GM21367 (cell line): ENCODE data around the gene PRR36.

Experiments
- ATAC-seq: cut with Tn5 transposase; IDR thresholded peaks from one replicate; pipeline ENCODE4 v1.9.1; 2021; ENCODE audit not compliant: unreplicated experiment

The PRR36 gene

DNA sequence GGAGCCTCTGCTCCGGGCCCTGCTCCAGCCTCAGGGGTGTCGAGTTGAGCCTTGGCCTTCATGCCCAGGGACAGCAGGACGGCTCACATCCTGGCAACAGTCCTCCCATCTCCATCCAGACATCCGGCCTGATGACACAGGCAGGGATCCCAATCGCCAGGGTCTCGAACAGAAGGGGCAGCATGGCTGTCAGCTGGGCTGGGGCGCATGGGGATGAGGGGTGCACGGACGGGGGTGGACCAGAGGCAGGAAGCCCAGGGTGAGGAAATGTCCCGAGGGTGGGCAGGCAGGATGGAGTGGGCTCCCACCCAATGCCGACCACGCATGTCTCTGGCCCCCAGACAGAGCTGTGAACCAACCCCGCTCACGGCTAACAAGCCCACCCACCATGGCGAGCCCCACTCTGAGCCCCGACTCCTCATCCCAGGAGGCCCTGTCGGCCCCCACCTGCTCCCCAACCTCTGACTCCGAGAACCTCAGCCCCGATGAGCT, 28.0 kb downstream of the PRR36 start:
- no peak for ATAC-seq

DNA sequence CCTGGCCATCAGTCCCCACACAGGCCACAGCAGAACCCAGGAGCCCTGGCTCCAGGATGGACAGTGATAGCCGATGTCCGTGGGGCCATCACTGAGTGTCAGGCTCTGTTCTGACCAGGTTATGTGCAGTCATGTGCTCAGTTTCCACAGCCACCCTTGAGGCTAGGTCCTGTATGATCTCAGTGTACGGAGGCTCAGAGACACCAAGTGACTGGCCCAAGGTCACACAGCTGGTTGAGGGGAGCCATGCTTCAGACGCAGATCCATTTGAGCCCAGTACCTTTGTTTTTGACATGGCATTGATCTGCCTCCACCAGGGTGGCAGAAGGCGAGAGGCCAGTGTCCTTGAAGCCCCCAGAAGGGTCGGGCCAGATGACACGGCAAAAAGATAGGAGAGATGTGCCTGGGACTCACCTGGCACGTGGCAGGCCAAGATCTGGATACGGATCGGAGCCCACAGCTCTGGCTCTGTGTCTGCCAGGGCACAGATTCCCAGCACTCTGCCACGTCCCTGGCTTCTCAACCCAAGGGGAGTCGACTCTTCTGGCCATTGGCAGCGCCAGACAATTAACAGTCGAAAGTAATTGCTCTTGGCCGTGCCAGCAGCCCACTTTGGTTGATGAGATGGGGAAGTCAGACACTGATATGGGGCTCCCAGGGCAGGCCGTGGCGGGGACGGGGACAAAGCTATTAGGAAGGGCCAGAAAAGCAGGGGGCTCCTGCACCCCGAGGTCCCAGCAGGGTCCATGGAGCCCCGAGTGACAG, 28.6 kb downstream of the PRR36 start:
- no peak for ATAC-seq

DNA sequence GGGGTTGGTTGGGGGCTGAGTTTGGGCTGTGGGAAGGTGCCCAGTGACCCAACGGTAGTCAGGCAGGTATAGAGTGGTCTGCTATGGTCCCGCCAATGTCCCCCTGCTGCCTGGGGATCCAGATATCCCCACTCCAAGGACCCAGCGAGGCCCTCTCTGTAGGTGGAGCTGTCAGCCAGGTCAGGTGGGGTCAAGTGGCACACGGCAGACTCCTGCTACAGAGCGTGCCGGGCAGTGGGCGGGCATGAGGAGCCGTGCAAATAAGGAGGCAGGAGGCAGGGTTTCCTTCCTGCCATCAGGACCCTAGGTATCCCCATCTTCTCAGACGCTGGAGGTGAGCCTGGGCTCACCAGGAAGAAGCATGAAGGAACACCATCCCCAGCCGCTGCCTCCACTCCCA, 29.2 kb downstream of the PRR36 start:
- no peak for ATAC-seq

DNA sequence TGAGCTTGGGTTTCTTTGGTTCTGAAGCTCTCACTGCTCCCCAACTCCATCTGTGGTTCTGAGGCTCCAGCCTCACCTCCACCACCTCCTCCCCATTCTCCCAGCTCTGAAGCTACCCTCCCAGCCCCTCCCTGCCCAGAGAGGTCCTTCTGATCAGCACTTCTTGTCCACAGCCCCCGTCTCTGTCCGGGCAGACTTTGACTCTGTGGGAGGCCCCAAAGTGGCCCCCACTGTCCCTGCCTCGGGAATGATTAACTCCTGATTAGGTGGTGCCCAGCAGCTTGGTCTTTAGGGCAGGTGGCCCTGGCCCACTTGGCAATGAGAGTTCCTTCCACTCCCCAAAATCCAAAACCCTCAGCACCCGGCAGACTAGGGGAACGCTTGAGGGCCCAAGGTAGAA, 29.8 kb downstream of the PRR36 start:
- ATAC-seq: no peak

DNA sequence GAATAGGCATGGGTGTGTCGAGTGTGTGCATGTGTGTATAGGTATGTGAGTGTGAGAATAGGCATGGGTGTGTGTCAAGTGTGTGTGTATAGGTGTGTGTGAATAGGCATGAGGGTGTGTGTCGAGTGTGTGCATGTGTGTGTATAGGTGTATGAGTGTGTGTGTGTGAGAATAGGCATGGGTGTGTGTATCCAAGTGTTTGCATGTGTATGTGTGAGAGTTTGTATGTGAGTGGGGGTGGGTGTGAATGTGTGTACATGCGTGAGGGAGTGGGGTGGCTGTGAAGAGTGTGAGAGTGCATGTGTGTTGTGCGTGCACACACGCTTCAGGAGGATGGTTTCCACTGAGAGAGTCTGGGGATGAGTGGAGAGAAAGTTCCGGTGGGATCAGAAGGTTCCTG, 30.7 kb downstream of the PRR36 start:
- no peak for ATAC-seq

DNA sequence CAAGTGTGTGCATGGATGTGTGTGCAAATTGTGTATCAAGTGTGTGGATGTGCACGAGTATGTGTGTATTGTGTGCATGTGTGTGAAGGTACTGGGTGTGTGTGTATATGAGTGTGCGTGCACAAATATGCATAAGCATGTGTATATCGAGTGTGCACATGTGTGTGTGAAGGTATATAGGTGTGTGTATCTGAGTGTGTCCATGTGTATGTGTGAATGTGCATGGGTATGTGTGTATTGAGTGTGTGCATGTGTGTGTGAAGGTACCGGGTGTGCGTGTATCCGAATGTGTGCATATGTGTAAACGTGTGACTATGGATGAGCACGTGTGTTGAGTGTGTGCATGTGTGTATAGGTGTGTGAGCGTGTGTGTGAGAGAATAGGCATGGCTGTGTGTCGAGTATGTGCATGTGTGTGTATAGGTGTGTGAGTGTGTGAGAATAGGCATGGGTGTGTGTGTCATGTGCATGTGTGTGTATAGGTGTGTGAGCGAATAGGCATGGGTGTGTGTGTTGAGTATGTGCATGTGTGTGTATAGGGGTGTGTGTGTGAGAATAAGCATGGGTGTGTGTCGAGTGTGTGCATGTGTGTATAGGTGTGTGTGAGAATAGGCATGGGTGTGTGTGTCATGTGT, 31.4 kb downstream of the PRR36 start:
- ATAC-seq: no peak

DNA sequence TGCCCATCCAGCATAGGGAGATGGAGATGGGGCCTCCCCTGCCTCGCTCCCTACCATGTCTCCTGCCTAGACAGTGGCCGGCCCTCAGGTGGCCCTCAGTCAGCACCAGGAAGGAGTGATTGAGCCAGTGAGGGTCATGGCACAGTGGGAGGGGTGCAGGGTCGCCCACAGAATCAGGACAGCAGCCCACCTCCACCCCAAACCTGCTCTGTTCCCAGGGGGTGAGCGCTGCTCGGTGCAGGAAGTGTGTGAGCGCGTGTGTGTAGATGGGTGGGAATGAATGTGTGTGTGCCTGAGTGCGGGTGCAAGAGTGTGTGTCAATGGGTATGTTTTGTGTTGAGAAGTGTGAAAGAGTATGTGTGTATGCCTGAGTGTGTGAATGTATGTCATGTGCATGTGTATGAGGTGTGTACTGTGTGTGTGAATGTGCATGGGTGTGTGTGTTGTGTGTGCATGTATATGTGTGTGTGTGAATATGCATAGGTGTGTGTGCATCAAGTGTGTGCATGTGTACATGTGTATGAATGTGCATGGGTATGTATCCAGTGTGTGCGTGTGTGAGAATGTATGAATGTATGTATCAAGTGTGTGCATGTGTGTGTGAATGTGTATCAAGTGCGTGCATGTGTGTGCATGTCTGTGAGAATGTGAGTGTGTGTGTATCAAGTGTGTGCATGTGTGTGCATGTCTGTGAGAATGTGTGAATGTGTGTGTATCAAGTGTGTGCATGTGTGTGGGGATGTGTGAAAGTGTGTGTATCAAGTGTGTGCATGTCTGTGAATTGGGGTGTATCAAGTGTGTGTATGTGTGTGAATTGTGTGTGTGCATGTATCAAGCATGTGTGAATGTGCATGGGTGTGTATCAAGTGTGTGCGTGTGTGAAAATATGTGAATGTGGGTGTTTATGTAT, 32.2 kb downstream of the PRR36 start:
- no peak for ATAC-seq

DNA sequence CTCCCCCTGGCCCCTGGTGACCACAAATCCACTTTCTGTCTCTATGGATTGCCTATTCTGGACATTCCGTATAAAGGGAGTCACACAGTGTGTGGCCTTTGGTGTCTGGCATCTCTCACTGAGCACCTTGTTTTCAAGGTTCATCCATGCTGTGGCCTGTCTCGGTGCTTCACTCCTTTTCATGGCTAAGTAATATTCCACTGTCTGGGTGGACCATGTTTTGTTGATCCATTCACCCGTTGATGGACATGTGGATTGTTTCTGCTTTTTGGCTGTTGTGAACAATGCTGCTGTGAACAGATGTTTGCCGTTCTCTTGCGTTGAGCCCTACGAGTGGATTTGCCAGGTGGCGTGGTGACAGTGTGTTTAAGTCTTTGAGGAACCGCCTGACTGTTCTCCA, 33.6 kb downstream of the PRR36 start:
- no peak for ATAC-seq

DNA sequence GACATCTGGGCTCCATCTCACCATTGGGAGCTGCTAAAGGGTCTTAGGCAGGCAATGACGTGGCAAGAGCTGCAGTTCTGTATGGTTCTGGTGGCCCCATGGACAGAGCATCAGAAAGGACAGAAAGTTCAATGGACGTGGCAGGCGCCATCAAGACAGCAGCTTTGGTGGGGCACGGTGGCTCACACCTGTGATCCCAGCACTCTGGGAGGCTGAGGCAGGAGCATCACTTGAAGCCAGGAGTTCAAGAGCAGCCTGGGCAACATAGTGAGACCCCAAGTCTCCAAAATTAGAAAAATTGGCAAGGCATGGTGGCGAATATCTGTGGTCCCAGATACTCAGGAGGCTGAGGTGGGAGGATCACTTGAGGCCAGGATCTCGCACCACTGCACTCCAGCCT, 34.7 kb downstream of the PRR36 start:
- no peak for ATAC-seq

DNA sequence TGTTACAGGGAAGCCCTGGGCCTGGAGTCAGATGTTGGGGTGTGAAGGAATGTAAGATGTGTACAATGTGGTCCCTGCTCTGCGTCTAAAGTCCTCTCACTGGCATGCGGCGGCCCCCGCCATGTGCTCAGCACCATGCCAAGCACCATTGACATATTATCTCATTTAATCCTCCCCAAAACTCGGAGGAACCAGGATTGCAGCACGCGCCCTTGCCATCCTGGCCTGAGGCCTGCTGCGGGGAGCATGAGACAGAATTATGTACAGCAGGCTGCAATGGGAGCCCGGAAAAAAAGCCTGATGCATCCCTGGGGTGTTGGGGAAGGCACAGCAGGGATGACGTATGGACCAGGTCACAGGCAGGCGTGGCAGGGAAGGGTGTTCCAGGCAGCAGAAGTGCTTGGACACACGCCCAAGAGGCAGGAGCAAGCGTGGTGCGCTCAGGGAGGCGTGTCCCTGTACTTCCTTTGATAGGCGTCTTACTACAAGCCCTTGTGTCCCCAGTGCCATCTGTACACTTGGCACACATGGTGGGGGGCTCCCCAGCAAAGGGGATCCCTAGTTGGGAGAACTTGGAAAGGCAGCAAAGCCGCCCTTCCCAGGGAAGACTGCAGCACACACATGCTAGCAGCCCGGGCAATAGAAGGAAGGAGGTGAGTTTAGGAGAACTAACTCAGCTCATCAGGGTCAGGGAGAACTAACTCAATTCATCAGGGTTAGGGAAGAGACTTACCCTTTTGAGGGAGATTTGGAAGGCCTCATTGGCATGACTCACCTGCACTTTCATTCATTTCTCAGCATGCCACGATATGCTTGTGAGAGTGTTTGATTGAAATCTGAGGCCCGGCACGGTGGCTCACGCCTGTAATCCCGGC, 40.7 kb downstream of the PRR36 start:
- no peak for ATAC-seq

DNA sequence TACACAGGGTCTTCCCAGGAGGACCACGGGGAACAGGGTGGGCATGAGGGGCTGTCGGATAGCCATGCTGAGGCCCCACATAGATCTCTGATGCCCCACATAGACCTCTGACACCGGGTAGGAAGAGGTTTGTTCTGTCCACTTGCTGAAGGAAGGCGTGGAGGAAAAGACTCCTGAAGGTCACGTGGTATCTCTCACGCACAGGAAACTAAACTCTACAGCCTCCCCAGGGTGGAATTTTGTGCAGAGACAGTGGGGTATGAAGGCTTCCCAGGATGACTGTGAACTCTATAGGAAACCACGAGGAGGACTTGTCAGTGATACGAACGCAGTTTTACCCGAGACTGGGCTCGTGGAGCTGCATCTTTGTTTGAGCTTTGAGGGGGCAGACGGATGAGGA, 41.4 kb downstream of the PRR36 start:
- ATAC-seq: no peak

DNA sequence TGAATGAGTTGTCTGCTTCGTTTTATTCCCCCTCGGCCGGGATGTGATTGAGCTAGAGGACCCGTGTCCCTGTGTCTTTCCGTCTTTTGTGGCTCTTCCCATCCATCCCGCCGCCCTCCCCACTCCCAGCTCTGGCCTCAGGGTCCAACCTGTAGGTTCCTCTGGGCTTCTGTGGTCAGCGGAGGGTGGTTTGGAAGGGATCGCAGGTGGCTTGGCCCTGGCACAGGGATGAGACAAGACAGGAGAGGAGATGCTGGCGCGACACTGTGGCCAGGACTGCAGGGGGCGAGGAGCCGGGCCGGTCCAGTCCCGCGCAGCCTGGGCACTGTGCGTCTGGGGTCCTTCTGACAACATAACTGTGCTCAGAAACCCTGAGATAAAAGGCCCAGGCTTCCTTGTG, 42.2 kb downstream of the PRR36 start:
- ATAC-seq: no peak

DNA sequence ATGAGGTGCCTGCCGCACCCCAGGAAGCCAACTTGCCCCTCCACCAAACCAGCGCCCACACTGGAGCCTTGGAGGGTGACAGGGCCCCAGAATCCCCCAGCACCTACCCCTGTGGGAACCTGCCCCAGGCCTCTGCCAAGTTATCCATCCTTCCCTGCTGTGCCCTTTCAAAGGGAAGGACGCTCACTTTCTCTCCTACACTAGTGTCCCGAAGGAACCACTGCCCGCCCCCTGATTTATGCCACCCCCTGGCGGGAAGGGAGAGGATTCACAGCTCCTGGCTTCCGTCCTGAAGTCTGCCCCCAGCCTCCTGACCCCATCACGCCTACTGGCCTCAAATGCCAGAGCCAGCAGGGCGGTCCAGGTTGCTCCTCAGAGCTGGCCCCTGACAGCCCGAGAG, 42.7 kb downstream of the PRR36 start:
- no peak for ATAC-seq

DNA sequence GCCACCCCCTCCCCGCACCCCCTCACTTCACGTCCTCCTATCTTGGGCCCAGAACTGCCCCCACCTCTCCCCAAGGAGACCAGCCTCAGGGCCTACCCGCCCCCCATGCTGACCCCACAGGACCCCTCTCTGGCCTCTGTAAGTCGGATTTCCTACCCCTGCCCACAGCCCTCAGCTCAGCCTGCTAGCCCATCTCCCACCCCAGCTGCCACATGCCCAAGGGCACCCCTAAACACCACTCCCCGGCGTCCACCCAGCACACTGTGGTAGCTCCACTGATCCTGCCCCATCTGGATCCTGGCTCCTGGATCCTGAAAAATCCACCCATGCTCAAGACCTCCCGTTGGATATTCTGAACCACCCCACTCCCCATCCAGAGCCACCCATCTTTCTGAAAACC, 43.4 kb downstream of the PRR36 start:
- no peak for ATAC-seq

DNA sequence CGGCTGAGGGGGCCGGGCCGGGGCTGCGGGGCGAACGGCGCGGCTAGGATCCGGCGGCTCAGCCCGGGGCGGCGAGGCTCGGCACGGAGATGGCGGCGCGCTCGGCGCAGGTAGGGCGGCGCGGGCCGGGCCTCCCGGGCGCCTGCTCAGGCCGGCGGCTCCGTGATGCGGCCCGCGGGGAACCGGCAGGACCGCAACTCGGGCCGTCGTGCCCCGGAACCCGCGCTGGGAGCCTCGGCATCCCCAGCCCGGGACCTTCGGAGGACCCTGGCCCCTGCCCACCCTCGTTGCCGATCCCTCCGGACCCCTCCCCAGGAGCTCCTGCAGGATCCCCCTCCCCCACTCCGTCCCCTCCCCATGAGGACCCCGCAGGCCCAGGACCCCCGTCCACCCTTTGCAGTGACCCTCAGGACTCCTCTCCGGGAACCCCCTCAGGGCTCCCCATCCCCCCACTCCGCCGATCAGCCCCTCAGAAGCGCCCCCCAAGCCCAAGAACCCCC, 43.9 kb downstream of the PRR36 start:
- no peak for ATAC-seq

DNA sequence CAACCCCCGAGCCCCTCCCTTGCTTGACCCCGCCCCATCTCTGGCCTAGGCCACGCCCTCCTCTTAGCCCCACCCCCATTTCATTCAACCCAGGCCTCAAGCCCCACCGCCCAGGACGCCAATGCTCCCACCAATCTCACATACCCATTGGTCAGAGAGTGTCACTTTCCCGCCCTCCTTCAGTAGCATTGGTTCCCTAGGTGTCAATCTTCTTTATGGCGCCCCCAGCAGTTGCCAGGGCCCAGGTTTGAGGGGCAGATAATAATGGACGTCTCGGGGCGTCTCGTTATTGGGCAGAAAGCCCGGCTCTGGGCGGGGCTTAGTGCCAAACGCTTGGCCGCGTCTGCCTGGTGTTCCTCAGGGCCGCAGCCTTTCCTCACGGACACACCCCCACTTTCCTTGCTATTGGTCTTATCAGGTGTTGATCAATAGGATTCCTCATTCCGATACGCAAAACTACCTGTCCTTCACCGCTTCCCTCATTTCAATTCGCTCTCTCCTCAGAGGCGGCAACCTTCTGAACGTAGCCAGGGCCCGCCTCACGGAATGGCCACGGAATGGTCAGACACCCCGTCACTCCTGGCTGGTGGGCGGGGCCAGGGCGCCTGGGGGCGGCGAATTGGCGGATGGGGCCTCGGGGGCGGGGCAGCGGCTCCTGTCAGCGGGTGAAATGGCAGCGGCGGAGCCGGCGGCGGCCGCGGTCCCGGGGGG, 44.5 kb downstream of the PRR36 start, which contains the start of gene EVI5L:
Gene EVI5L (plus strand): TSS at position 658 of the 711 bp plus-strand sequence. CDS start 16,325 bp downstream, outside the sequence.
- peak; percentile 71 for ATAC-seq

DNA sequence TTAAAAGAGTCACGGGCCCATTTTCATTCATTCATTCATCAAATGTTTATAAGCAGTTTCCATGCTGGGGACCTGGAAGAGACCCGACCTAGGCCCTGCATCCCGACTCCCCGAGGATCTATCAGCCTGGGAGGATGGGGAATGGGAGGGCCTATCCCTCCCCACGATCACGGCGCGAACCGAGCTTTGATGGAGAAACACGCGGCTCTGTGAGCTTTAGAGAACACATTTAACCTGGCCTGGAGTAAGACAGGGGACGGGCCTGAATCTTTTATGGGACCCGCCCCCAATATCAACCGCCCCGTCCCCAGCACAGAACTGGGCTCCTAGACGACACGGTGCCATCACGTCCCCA, 45.0 kb downstream of the PRR36 start:
- no peak for ATAC-seq

DNA sequence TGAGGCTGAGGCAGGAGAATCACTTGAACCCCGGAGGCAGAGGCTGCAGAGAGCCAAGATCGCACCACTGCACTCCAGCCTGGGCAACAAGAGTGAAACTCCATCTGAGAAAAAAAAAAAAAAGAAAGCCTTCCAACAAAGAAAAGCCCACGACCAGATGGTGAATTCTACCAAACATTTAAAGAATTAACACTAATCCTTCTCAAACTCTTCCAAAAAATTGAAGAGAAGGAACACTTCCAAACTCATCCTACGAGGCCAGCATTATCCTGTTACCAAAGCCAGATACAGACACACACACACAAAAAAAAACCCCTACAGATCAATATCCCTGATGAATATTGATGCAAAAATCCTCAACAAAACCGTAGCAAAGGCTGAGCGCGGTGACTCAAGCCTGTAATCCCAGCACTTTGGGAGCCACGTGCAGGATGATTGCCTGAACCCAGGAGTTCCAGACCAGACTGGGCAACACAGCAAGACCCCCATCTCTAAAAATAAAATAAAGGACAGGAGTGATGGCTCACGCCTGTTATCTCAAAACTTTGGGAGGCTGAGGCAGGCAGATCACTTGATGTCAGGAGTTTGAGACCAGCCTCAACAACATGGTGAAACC, 50.4 kb downstream of the PRR36 start:
- ATAC-seq: no peak

DNA sequence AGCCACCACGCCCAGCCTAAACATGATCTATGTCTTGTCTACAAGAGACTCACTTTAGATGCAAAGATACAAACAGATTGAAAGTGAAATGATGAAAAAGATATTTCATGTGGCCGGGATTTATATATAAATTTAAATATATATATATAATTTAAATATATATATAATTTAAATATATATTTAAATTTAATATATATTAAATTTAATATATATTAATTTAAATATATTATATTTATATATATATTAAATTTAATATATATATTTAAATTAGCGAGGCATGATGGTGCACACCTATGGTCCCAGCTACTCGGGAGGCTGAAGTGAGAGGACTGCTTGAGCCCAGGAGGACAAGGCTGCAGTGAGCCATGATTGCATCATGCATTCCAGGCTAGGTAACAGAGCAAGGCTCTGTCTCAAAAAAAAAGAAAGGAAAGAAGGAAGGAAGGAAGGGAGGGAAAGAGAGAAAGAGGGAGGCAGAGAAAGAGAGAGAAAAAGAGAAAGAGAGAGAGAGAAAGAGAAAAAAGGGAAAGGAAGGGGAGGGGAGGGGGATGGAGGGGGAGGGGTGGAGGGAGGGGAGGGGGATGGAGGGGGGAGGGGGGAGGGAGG, 51.2 kb downstream of the PRR36 start:
- no peak for ATAC-seq
